ENCODE results near the gene TPX2.
"Not testable (repeated sequence)": the region's sequence is repeated elsewhere in the genome, so short reads cannot be mapped to it uniquely, and the experiment has no call there.

Gene TPX2

GRCh38 chr20:31720486-31721407 lies 18.3 kb upstream of the TPX2 start:
- DNase-seq = no peak

DNA sequence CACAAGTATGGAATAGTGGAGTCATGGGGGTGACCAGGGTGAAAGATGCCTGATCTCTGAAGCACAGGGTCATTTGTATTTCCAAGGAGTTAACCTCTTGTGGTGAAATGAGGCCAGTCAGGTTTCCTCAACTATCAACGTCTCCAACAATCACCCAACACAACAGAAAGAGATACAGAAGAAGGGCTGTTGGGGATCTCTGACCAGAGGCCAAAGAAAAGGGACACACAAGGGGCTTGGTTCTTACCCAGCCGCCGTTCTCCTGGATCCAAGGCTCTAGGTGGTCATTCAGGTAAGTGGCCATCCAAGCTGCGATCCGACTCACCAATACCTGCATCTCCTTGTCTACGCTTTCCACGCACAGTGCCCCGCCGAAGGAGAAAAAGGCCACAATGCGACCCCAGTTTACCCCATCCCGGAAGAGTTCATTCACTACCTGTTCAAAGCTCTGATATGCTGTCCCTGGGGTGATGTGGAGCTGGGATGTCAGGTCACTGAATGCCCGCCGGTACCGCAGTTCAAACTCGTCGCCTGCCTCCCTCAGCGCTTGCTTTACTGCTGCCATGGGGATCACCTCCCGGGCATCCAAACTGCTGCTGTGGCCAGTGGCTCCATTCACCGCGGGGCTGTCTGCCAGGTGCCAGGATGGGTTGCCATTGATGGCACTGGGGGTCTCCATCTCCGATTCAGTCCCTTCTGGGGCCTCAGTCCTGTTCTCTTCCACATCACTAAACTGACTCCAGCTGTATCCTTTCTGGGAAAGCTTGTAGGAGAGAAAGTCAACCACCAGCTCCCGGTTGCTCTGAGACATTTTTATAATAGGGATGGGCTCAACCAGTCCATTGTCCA lies 17.5 kb upstream of the TPX2 start:
- DNase-seq = no peak

DNA sequence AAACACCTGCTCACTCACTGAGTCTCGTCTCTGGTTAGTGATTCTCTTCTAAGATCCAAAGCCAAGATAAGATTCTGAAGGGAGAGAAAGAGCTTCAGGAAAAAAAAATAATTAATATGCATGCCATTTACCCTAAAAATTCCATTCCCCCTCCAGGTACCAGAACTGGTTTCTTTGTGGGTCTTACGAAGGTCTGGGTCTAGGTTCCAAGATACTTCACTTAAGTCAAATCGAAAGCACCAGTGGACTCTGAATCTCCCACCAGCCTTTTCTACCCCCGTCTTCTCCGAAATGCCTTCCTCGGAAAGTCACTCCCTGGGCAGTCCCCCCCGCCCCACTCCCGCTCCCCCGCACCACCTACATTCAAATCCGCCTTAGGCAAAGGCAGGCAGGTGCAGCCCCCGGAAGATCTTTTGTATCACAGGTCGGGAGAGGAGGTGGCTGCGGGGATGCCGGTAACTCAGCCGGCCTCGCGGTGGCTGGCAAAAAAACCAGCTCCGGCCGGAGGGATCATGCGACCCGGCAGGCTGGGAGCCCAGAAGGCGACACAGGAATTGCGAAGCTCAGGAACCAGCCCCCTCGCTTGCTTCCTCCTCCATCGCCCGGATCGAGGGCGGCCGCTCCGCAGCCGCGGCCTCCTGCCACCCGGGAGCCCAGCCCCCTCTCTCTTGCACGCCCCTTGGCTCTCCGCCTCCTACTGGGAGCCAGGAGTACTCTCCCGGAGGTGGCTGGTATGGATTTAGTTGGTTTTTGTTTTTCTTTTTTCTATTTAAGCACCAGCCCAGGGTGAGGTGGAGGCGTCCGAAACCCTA lies 16.6 kb upstream of the TPX2 start, which contains the start of gene BCL2L1:
TSS of gene BCL2L1 (minus strand) at position 612 of the 812 bp plus-strand sequence. CDS start 650 bp downstream, outside the sequence.
- peak; percentile 41 for DNase-seq

GRCh38 chr20:31723069-31723318 lies 16.1 kb upstream of the TPX2 start:
- DNase-seq = no peak

DNA sequence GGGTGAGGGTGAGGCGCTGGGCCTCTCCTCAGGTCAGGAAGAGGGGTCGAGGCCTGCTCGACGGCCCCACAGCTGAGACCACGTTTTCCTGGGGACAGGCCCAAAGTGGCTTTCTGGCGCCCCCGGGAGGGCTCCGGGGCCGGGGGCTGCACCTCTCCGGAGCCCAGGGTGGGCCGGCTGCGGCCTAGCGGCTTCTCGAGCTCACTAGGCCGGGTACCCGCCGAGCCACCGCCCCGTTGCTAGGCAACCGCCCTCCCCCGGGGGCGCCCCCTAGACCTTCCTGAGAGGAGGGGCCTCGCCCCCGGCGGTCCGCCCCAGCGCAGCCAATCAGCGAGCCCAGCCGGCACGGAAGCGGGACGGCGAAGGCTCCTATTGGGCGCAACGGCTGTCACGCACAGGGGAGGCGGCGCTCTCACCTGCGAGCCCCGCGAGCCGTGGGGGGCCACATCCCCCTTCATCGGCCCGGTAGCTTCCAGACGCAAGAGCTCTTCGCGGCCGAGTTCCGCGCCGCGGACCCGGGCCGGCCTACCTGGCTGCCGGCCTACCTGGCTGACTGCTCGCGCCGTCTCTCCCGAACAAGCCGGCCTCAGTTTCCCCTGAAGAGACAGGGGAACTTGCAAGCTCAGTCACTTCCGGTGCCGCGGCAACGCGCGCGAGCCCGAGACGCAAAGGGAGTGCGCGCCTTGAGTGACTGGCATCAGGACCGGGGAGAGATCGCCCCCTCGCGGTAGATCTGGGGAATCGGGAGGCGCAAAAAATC lies 15.6 kb upstream of the TPX2 start:
- DNase-seq = peak; percentile 98

DNA sequence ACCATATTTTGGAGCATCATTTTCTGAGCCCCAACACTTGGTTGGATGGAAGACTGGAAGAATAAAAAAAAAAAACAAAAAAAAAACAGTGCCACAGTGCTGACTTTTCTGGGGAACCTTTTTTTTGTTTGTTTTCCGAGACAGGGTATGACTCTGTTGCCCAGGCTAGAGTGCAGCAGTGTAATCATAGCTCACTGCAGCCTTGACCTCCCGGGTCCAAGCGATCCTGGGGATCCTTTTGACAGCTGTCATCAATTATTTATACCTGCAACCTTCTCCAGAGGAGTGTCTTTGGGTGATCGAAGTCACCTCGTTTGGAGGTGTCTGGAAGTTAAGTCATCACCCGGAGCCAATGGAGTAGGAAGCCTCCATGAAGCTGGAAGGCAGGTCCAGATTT lies 7.8 kb upstream of the TPX2 start:
- no peak for DNase-seq

GRCh38 chr20:31739550-31739977 lies 474 bp downstream of the TPX2 start:
- DNase-seq = no peak

- no peak for DNase-seq
These were observed 1.1 kb downstream of the TPX2 start for GRCh38 chr20:31740208-31740607.

- no peak for DNase-seq
These were observed 1.7 kb downstream of the TPX2 start for GRCh38 chr20:31740656-31741323.

DNA sequence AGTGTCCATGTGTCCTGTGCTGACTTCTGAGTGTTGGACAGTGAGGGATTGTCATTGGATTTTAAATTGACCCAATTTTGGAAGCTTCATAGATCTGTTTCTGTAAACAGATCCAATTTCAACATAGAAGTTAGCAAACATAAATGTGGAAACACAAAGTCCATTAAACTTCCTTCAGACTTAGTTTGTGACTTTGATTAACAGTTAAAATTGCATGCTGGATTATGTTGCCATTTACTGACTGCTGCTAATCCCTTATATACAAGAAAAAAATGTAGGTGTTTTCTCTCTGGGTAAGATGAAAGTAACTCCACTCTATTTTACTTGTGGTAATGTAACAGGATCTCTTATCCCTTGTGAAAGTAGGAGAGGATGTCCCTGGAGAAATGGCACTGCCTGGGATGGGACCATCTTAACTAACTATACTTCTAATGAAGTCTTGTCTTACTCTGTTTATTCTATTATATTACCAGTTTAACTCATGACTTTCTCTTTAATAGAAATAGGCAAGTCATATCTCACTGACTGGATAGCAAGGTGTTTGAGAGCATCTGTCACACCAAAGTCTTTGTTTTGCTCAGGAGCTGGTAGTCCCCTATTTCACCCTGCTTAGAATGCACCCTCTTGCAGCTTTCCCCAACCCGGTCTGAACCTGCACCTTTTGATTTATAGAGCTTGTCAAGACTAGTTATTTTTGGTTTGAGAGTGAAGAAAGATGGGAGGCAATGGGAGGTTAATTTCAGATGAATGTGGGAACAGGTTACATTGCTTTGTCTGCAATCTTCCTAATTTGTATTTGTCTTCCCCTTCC lies 7.2 kb downstream of the TPX2 start:
- DNase-seq = no peak

- not testable (repeated sequence) for DNase-seq
These were observed 7.9 kb downstream of the TPX2 start for GRCh38 chr20:31747028-31747427.

GRCh38 chr20:31747640-31748039 lies 8.6 kb downstream of the TPX2 start:
- DNase-seq = no peak

- no peak for DNase-seq
These were observed 10.1 kb downstream of the TPX2 start for GRCh38 chr20:31749223-31749622.

DNA sequence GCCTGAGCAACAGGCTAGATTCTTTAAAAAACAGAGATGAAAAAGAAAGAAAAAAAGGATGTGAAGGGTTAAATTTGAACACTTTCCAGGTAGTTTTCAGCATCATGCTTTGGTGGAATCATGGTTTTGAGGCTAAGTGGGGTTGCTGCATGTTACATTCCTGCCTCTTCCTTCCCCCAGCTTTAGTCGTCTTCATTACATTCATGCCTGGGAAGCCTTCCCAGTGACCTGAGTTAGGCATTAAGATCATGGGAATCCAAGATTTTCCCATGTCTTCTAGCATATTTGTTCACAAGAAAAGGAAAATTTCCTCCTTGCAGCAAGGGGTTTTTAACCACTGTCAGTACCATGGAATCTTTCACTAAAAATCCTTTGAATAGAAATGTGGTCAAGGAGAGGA lies 12.0 kb downstream of the TPX2 start:
- DNase-seq = no peak

DNA sequence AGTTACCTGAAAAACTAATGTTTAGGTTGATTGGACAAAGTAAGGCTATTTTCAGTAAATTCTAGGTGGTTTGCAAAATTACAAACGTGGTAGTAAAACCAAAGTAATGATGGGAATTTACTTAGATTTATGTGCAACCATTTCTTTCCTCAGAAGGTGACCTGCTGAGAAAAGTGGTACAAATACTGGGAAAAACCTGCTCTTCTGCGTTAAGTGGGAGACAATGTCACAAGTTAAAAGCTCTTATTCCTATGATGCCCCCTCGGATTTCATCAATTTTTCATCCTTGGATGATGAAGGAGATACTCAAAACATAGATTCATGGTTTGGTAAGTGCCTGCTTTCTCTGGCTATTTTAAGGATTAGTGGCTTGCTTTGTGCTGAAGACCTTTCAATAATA lies 18.2 kb downstream of the TPX2 start:
- DNase-seq = no peak

GRCh38 chr20:31758521-31758920 lies 19.4 kb downstream of the TPX2 start:
- DNase-seq = no peak

- no peak for DNase-seq
These were observed 19.9 kb downstream of the TPX2 start for GRCh38 chr20:31758991-31759390.

- DNase-seq = no peak
These were observed 20.9 kb downstream of the TPX2 start for GRCh38 chr20:31759836-31760518.

DNA sequence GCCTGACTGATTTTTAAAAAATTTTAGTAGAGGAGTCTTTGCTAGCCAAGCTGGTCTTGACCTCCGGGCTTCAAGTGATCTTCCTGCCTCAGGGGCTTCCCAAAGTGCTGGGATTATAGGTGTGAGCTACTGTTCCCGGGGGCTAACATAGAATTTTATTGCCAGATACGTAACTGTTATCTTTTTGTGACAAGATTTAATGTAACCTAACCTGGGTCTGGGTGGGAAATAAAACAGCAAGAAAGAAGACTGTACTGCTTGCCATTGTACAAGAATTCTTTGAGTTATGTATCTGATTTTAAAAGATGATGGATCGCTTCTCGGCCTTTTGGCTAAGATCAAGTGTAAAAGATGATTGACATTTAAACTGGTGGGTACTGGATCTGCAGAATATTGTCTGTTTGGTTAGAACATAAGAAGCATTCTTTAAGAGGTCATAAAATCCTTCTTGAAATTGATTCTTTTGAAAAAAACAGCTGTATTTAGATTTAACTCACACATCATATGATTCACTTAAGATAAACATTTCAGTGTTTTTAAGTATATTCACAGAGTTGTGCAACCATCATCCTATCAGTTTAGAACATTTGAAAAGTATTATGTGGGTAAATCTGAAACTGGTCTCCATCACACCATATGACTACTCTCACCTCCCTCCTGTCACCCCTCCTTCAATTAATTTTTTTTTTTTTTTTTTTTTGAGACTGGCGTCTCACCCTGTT lies 21.6 kb downstream of the TPX2 start:
- no peak for DNase-seq

Measured in effector CD8-positive, alpha-beta T cell (primary cell).